Smooth muscle cell (in vitro differentiated cells): ENCODE data around the gene THAP9. TPM values are rescaled to one million over a fixed set of nuclear protein-coding genes. Genes with fewer than 3 reads are reported as not detected.

Experiments
- DNase-seq: peaks from one replicate; lab custom pipeline; 2025; ENCODE audit not compliant: unreplicated experiment; lab: John Stamatoyannopoulos, UW
- H2AFZ ChIP-seq: fragments of 200-600 bp; sonication (generic); 2 replicates; pipeline ENCODE4 v1.6.0; 2016; ENCODE audit warnings: antibody characterized with exemption, low read depth, mild to moderate bottlenecking
- H3F3A ChIP-seq: fragments of 200-600 bp; sonication (generic); 2 replicates; pipeline ENCODE4 v1.6.0; 2017; ENCODE audit warnings: antibody characterized with exemption, low read depth
- H3K27ac ChIP-seq: fragments of 200-600 bp; sonication (generic); 2 replicates; pipeline ENCODE4 v1.5.1; 2016; ENCODE audit warnings: low read depth, mild to moderate bottlenecking
- H3K27me3 ChIP-seq: fragments of 200-600 bp; sonication (generic); 2 replicates; pipeline ENCODE4 v1.6.1; 2016; ENCODE audit warnings: low read depth, mild to moderate bottlenecking
- H3K36me3 ChIP-seq: fragments of 200-600 bp; sonication (generic); 2 replicates; pipeline ENCODE4 v1.5.1; 2016; ENCODE audit warnings: low read depth
- H3K4me1 ChIP-seq: fragments of 200-600 bp; sonication (generic); 2 replicates; pipeline ENCODE4 v1.5.1; 2016; ENCODE audit warnings: low read depth
- H3K4me2 ChIP-seq: fragments of 200-600 bp; sonication (generic); 2 replicates; pipeline ENCODE4 v1.6.0; 2016; ENCODE audit warnings: mild to moderate bottlenecking
- H3K4me3 ChIP-seq: fragments of 200-600 bp; sonication (generic); 2 replicates; pipeline ENCODE4 v1.5.1; 2016; ENCODE audit warnings: mild to moderate bottlenecking
- H3K79me2 ChIP-seq: fragments of 200-600 bp; sonication (generic); 2 replicates; pipeline ENCODE4 v1.6.0; 2016; ENCODE audit warnings: low read depth, mild to moderate bottlenecking
- H3K9ac ChIP-seq: fragments of 200-600 bp; sonication (generic); 2 replicates; pipeline ENCODE4 v1.6.0; 2016; ENCODE audit warnings: low read depth
- H3K9me3 ChIP-seq: fragments of 200-600 bp; sonication (generic); replicated peaks from 2 replicates; pipeline ENCODE4 v1.5.1; 2016; ENCODE audit warnings: low read depth
- H4K20me1 ChIP-seq: fragments of 200-600 bp; sonication (generic); 2 replicates; pipeline ENCODE4 v1.6.0; 2016; ENCODE audit warnings: low read depth
- WGBS: methylation state at CpG from one replicate; pipeline ENCODE4 v1.1.7; 2016; ENCODE audit warnings: low lambda C conversion rate; 5-methylcytosine and 5-hydroxymethylcytosine counted together
- polyA plus RNA-seq: library from polyadenylated mRNA; unstranded; fragments of >200 nt; fragmentation: Nextera tagmentation; extraction: Ambion mirVana; gene quantifications from 2 replicates; pipeline ENCODE4 v1.2.1, GENCODE V29; 2016
- total RNA-seq: library from RNA; depleted of rRNA; stranded (reverse); fragments of >200 nt; gene quantifications from 2 replicates; pipeline ENCODE4 v1.2.3, GENCODE V29; 2014
- TF ChIP-seq, protein P1 (sequence below): fragments of 200-600 bp; sonication (generic); IDR thresholded peaks from 2 replicates; pipeline ENCODE4 v1.5.1; 2017; ENCODE audit warnings: borderline replicate concordance, mild to moderate bottlenecking, antibody characterized with exemption; ENCODE audit not compliant: insufficient read depth, poor library complexity, severe bottlenecking

THAP9 gene
- total and polyA plus RNA-seq, 2 experiments from 2014 or later: 1.2 to 4.4 TPM

DNA sequence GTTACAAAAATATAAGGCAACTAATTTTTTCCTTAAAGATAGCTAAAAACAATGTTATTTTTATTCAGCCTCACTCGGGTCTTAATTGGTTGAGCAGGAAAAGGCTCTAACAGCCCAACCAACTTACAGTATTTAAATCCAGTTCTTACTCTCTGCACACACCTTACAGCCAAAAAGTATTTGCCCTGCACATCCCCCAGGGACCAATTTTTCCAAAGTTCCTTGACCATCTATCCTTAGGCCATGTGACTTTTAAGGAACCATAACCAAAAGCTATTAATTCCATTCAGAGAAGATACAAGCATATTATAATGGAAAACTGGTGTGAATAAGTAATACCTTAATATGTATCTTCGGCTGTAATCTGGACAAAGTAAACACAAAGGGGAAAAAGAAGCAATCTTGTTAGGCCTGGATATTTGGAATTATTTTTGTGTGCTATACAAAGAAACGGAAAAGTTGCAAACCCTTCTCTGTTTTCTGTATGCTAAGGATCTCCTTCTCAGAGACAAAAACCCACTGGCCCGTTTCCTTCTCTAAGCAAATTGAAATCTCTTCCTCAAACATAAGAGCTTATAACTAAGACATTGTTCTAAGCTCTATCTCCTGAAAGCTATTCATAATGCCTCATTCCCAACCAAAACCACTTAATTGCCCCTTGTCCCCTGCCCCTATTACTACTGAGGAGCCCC, 1.0 kb upstream of the THAP9 start:
- H4K20me1 ChIP-seq: peaks cover 23% of the 10 kb centered on the region
- peak overlapping the region; percentile 53 for H2AFZ ChIP-seq
- peak overlapping the region; percentile 73 for H3K4me3 ChIP-seq
- H3K36me3 ChIP-seq: peaks cover 6% of the 10 kb centered on the region
- peaks cover 13% of the 10 kb centered on the region for H3F3A ChIP-seq
- peaks cover 24% of the 10 kb centered on the region for H3K4me1 ChIP-seq
- H3K9ac ChIP-seq: peak overlapping the region; percentile 90
- peaks cover 71% of the 10 kb centered on the region for H3K79me2 ChIP-seq
- peak overlapping the region; percentile 98 for H3K27ac ChIP-seq
- WGBS: 3% methylated on average over 4 of the region's 4 CpGs
- peak overlapping the region; percentile 97 for H3K4me2 ChIP-seq
- TF ChIP-seq, protein P1, sequence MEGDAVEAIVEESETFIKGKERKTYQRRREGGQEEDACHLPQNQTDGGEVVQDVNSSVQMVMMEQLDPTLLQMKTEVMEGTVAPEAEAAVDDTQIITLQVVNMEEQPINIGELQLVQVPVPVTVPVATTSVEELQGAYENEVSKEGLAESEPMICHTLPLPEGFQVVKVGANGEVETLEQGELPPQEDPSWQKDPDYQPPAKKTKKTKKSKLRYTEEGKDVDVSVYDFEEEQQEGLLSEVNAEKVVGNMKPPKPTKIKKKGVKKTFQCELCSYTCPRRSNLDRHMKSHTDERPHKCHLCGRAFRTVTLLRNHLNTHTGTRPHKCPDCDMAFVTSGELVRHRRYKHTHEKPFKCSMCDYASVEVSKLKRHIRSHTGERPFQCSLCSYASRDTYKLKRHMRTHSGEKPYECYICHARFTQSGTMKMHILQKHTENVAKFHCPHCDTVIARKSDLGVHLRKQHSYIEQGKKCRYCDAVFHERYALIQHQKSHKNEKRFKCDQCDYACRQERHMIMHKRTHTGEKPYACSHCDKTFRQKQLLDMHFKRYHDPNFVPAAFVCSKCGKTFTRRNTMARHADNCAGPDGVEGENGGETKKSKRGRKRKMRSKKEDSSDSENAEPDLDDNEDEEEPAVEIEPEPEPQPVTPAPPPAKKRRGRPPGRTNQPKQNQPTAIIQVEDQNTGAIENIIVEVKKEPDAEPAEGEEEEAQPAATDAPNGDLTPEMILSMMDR: no peak
- no peaks in the 10 kb centered on the region for H3K27me3 ChIP-seq
- DNase-seq: no peak
- no peaks in the 10 kb centered on the region for H3K9me3 ChIP-seq

DNA sequence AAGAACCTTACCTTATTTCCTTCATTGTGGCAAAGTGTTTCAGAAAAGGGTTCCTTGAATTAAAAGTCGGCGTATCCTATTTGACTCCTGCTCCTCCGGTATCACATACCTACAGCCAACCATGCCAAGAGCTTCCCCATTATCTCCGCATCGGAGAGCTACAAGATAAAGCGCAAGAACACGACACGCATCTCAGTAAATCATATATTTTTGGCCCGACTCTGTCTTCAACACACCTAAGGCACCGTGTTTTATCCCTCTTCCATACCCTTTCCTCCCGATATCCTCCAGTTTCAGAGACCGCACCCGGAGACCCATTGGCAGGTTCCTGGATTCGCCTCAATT, 497 bp upstream of the THAP9 start:
- Histone ChIP-seq H3F3A (peaks cover 13% of the 10 kb centered on the region), H3K36me3 (peaks cover under 1% of the 10 kb centered on the region), H3K9ac (peak overlapping the region; percentile 90), H3K4me1 (peaks cover 24% of the 10 kb centered on the region), H3K9me3 (no peaks in the 10 kb centered on the region), H3K79me2 (peaks cover 69% of the 10 kb centered on the region), H2AFZ (peak overlapping the region; percentile 53), H4K20me1 (peaks cover 23% of the 10 kb centered on the region), H3K27ac (peak overlapping the region; percentile 98), H3K4me2 (peak overlapping the region; percentile 97), H3K4me3 (peak overlapping the region; percentile 73), H3K27me3 (no peaks in the 10 kb centered on the region)
- DNase-seq: no peak
- TF ChIP-seq, protein P1: no peak
- WGBS: 0% methylated on average over 14 of the region's 14 CpGs

DNA sequence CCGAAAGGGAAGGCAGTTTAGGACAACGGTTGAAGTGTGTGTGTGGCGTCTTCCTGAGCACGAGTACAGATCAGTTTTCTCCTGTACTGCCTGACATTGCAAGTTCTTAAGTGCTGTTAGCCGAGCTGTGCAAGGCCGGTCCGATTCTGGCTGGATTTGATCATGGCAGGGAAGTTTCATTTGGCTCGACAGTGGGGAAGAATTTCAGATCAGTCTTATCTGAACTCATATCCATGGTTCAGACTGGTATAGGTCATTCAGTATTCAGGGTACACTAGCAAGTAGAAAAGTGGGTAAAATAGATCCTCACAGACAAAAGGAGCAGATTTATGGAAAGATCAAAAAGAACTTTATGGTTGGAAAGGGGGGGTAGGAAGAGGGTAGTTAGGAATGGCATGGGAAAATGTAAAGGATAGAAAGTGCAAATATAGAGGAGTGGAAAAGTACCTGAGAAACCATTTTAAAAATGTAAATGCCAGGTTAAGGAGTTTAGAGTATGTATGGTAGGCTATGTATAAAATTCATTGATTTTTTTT, 716 bp downstream of the THAP9 start:
- no peaks in the 10 kb centered on the region for H3K9me3 ChIP-seq
- H3K36me3 ChIP-seq: no peaks in the 10 kb centered on the region
- TF ChIP-seq, protein P1: no peak
- no peaks in the 10 kb centered on the region for H3K27me3 ChIP-seq
- H3K9ac ChIP-seq: peak overlapping the region; percentile 97
- no peak for DNase-seq
- H4K20me1 ChIP-seq: peaks cover 23% of the 10 kb centered on the region
- under 1% methylated on average over 8 of the region's 8 CpGs for WGBS
- peaks cover 13% of the 10 kb centered on the region for H3F3A ChIP-seq
- H3K4me1 ChIP-seq: peaks cover 24% of the 10 kb centered on the region
- peak overlapping the region; percentile 73 for H3K4me3 ChIP-seq
- H3K79me2 ChIP-seq: peaks cover 57% of the 10 kb centered on the region
- H3K4me2 ChIP-seq: peak overlapping the region; percentile 96
- peak overlapping the region; percentile 98 for H3K27ac ChIP-seq
- peak overlapping the region; percentile 39 for H2AFZ ChIP-seq
